Astrocyte (in vitro differentiated cells and primary cell): Measurements from ENCODE around the gene LIN7B. TPM values are rescaled to one million over a fixed set of nuclear protein-coding genes. Genes with fewer than 3 reads are reported as not detected.

Experiments used
- DNase-seq: peaks from one replicate; pipeline ENCODE4 v3.0.0-alpha.2; 2010; ENCODE audit warnings: low read depth
- FAIRE-seq: peaks from 2 replicates; lab custom pipeline; 2011; peaks lifted over from hg19 to GRCh38; lab: Jason Lieb, UNC
- H2AFZ ChIP-seq: 2 replicates; pipeline ENCODE4 v1.6.0; 2012; ENCODE audit warnings: low read depth, low read length, inconsistent platforms
- H3K27ac ChIP-seq: 2 replicates; pipeline ENCODE4 v1.5.1; 2011; ENCODE audit warnings: low read depth, low read length, inconsistent platforms
- H3K27me3 ChIP-seq: 2 replicates; pipeline ENCODE4 v1.6.0; 2011; ENCODE audit warnings: low read length, inconsistent platforms; ENCODE audit not compliant: insufficient read depth
- H3K36me3 ChIP-seq: 2 replicates; pipeline ENCODE4 v1.5.1; 2011; ENCODE audit warnings: low read length, inconsistent platforms; ENCODE audit not compliant: insufficient read depth
- H3K4me1 ChIP-seq: 2 replicates; pipeline ENCODE4 v1.5.1; 2011; ENCODE audit warnings: low read length, inconsistent platforms; ENCODE audit not compliant: insufficient read depth
- H3K4me2 ChIP-seq: 2 replicates; pipeline ENCODE4 v1.6.0; 2012; ENCODE audit warnings: low read length, inconsistent platforms
- H3K4me3 ChIP-seq: 2 replicates; pipeline ENCODE4 v1.5.1; 2011; ENCODE audit warnings: low read depth, mild to moderate bottlenecking, low read length, inconsistent platforms; ENCODE audit not compliant: insufficient read depth
- H3K79me2 ChIP-seq: 2 replicates; pipeline ENCODE4 v1.6.0; 2012; ENCODE audit warnings: mild to moderate bottlenecking, low read length, inconsistent platforms; ENCODE audit not compliant: insufficient read depth
- H3K9ac ChIP-seq: 2 replicates; pipeline ENCODE4 v1.6.0; 2012; ENCODE audit warnings: mild to moderate bottlenecking, low read length, inconsistent platforms
- H3K9me3 ChIP-seq: 2 replicates; pipeline ENCODE4 v1.5.1; 2012; ENCODE audit warnings: low read depth, mild to moderate bottlenecking, low read length, inconsistent platforms; ENCODE audit not compliant: insufficient read depth
- H4K20me1 ChIP-seq: 2 replicates; pipeline ENCODE4 v1.6.0; 2012; ENCODE audit warnings: low read length, inconsistent platforms; ENCODE audit not compliant: insufficient read depth
- H3K27ac Mint-ChIP-seq: one replicate; pipeline ENCODE4 v1.8.0; 2021; ENCODE audit warnings: mild to moderate bottlenecking, mixed read lengths; ENCODE audit not compliant: unreplicated experiment
- H3K27me3 Mint-ChIP-seq: one replicate; pipeline ENCODE4 v1.8.0; 2021; ENCODE audit warnings: low read depth, mixed read lengths; ENCODE audit not compliant: unreplicated experiment
- H3K36me3 Mint-ChIP-seq: one replicate; pipeline ENCODE4 v1.8.0; 2021; ENCODE audit warnings: low read depth, mixed read lengths; ENCODE audit not compliant: unreplicated experiment
- H3K4me1 Mint-ChIP-seq: one replicate; pipeline ENCODE4 v1.8.0; 2021; ENCODE audit warnings: low read depth, mixed read lengths; ENCODE audit not compliant: unreplicated experiment
- H3K4me3 Mint-ChIP-seq: one replicate; pipeline ENCODE4 v1.8.0; 2021; ENCODE audit warnings: mild to moderate bottlenecking, moderate library complexity, mixed read lengths; ENCODE audit not compliant: unreplicated experiment
- H3K9me3 Mint-ChIP-seq: one replicate; pipeline ENCODE4 v1.8.0; 2021; ENCODE audit warnings: mild to moderate bottlenecking, mixed read lengths; ENCODE audit not compliant: unreplicated experiment
- CTCF ChIP-seq: IDR thresholded peaks from 2 replicates; pipeline ENCODE4 v1.5.1; 2011; ENCODE audit warnings: low read depth, mild to moderate bottlenecking, inconsistent platforms, low read length, moderate library complexity; ENCODE audit not compliant: insufficient read depth
- EZH2 ChIP-seq: IDR thresholded peaks from 2 replicates; pipeline ENCODE4 v1.6.1; 2012; ENCODE audit warnings: mild to moderate bottlenecking, low read length, inconsistent platforms; ENCODE audit not compliant: insufficient read depth
- total RNA-seq: library from RNA; stranded (reverse); gene quantifications from 2 replicates; pipeline ENCODE4 v1.2.1, GENCODE V29; 2021

The LIN7B gene
- total RNA-seq, 1 donor from 2014 or later: 8.9 TPM

- Histone ChIP-seq H3K79me2 (peaks cover 11% of the 10 kb centered on the region), H3K4me2 (no peak within 1 kb of the TSS), H3K27ac (no peak within 1 kb of the TSS), H3K4me1 (peaks cover 13% of the 10 kb centered on the region), H3K9me3 (no peaks in the 10 kb centered on the region), H4K20me1 (peaks cover 16% of the 10 kb centered on the region), H3K36me3 (no peaks in the 10 kb centered on the region), H3K27me3 (peaks cover 2% of the 10 kb centered on the region), H3K4me3 (no peak within 1 kb of the TSS), H2AFZ (no peak within 1 kb of the TSS), H3K9ac (no peak within 1 kb of the TSS)
- TF ChIP-seq EZH2: no peak
- TF ChIP-seq CTCF: no peak
- FAIRE-seq: no peak
- DNase-seq: no peak
- Mint-ChIP-seq H3K9me3 (peaks cover 19% of the 10 kb centered on the region), H3K27ac (peak within 1 kb of the TSS; percentile 73), H3K4me1 (no peaks in the 10 kb centered on the region), H3K4me3 (peak within 1 kb of the TSS; percentile 27), H3K27me3 (peaks cover 36% of the 10 kb centered on the region), H3K36me3 (peaks cover 13% of the 10 kb centered on the region)
These were observed 41.0 kb downstream of the LIN7B start, which contains the start of gene HRC for GRCh38 chr19:49155005-49155819. Gene HRC, minus strand, starts transcription at chr19:49155396. Its CDS starts 159 bp downstream, at chr19:49155237.

GRCh38 chr19:49155820-49156346 is 41.7 kb downstream of the LIN7B start:
- Histone ChIP-seq H3K27me3 (peaks cover 2% of the 10 kb centered on the region), H3K36me3 (no peaks in the 10 kb centered on the region), H2AFZ (no peak overlapping the region), H3K27ac (no peak overlapping the region), H4K20me1 (peaks cover 23% of the 10 kb centered on the region), H3K9me3 (no peaks in the 10 kb centered on the region), H3K4me1 (peaks cover 10% of the 10 kb centered on the region), H3K4me3 (no peak overlapping the region), H3K4me2 (no peak overlapping the region), H3K9ac (no peak overlapping the region), H3K79me2 (peaks cover 11% of the 10 kb centered on the region)
- Mint-ChIP-seq H3K36me3 (peaks cover 13% of the 10 kb centered on the region), H3K4me3 (peak overlapping the region; percentile 27), H3K9me3 (peaks cover 19% of the 10 kb centered on the region), H3K27me3 (peaks cover 36% of the 10 kb centered on the region), H3K4me1 (no peaks in the 10 kb centered on the region), H3K27ac (peak overlapping the region; percentile 73)
- FAIRE-seq (no peak), DNase-seq (no peak)
- TF ChIP-seq CTCF: no peak
- no peak for TF ChIP-seq EZH2
